Activated T-cell treated with anti-CD3 and anti-CD28 coated beads, Interleukin-2, amount 50 U/mL, for 72 hours (primary cell): ENCODE results near the gene NDUFA6. TPM values are rescaled to one million over a fixed set of nuclear protein-coding genes. Genes with fewer than 3 reads are reported as not detected.

Experiments used
- ATAC-seq, 2 donors: fragments of 150-1000 bp; cut with Tn5 transposase; replicated peaks in 1 of 2; 2 replicates each; pipeline ENCODE4 v1.10.0; 2021; ENCODE audit warnings: moderate library complexity in 2 of 2, mild to moderate bottlenecking in 1 of 2
- DNase-seq, 2 donors: peaks; one replicate each; pipeline ENCODE4 v3.0.0; 2021 to 2022; ENCODE audit warnings: mixed read lengths in 1 of 2
- H3K27ac Mint-ChIP-seq: one replicate; pipeline ENCODE4 v1.8.0; 2022; ENCODE audit warnings: mild to moderate bottlenecking, moderate library complexity, mixed read lengths
- H3K27me3 Mint-ChIP-seq: one replicate; pipeline ENCODE4 v1.8.0; 2022; ENCODE audit warnings: low read depth, mixed read lengths
- H3K36me3 Mint-ChIP-seq, 2 donors: one replicate each; pipeline ENCODE4 v1.8.0; 2022; ENCODE audit warnings: mixed read lengths in 2 of 2, mild to moderate bottlenecking in 1 of 2; ENCODE audit not compliant: insufficient read depth in 2 of 2
- H3K4me1 Mint-ChIP-seq: one replicate; pipeline ENCODE4 v1.8.0; 2022; ENCODE audit warnings: low read depth, mixed read lengths
- H3K4me3 Mint-ChIP-seq, 2 donors: one replicate each; pipeline ENCODE4 v1.8.0; 2022; ENCODE audit warnings: mild to moderate bottlenecking in 2 of 2, mixed read lengths in 2 of 2, moderate library complexity in 2 of 2
- H3K9me3 Mint-ChIP-seq, 2 donors: one replicate each; pipeline ENCODE4 v1.8.0; 2022; ENCODE audit warnings: mixed read lengths in 2 of 2
- total RNA-seq, 2 donors: library from RNA; stranded (reverse); gene quantifications; one replicate each; pipeline ENCODE4 v1.2.3, GENCODE V29; 2022

The NDUFA6 gene
- total RNA-seq, 2 donors from 2014 or later, result 87.8 to 91.7 TPM

GRCh38 chr22:42101199-42101598, 10.6 kb upstream of the NDUFA6 start:
- H3K4me1 Mint-ChIP-seq, result no peaks in the 10 kb centered on the region
- H3K36me3 Mint-ChIP-seq, result peaks cover 15 to 41% of the 10 kb centered on the region in 2 donors
- no peak for DNase-seq
- H3K27me3 Mint-ChIP-seq, result no peaks in the 10 kb centered on the region
- no peak overlapping the region for H3K4me3 Mint-ChIP-seq
- H3K9me3 Mint-ChIP-seq, result peaks cover 14% of the 10 kb centered on the region in 2 donors
- no peak for ATAC-seq
- H3K27ac Mint-ChIP-seq, result no peak overlapping the region

GRCh38 chr22:42091455-42091782, 847 bp upstream of the NDUFA6 start:
- peak overlapping the region; percentile 94 to 99 for H3K4me3 Mint-ChIP-seq
- H3K27ac Mint-ChIP-seq, result peak overlapping the region; percentile 98
- peaks cover 26% of the 10 kb centered on the region for H3K4me1 Mint-ChIP-seq
- no peaks in the 10 kb centered on the region for H3K9me3 Mint-ChIP-seq
- peaks cover 9 to 21% of the 10 kb centered on the region in 2 donors for H3K36me3 Mint-ChIP-seq
- ATAC-seq (no peak), DNase-seq (no peak)
- no peaks in the 10 kb centered on the region for H3K27me3 Mint-ChIP-seq

GRCh38 chr22:42086051-42086450, 4.5 kb downstream of the NDUFA6 start:
- ATAC-seq (no peak), DNase-seq (no peak)
- H3K4me1 Mint-ChIP-seq, result peaks cover 33% of the 10 kb centered on the region
- H3K9me3 Mint-ChIP-seq, result no peaks in the 10 kb centered on the region
- H3K36me3 Mint-ChIP-seq, result peaks cover 18 to 49% of the 10 kb centered on the region in 2 donors
- H3K27me3 Mint-ChIP-seq, result no peaks in the 10 kb centered on the region
- no peak overlapping the region for H3K27ac Mint-ChIP-seq
- H3K4me3 Mint-ChIP-seq, result no peak overlapping the region

GRCh38 chr22:42084874-42085273, 5.7 kb downstream of the NDUFA6 start:
- Mint-ChIP-seq H3K36me3 (peaks cover 14 to 43% of the 10 kb centered on the region in 2 donors), H3K27ac (no peak overlapping the region), H3K27me3 (no peaks in the 10 kb centered on the region), H3K9me3 (no peaks in the 10 kb centered on the region), H3K4me1 (peaks cover 36% of the 10 kb centered on the region), H3K4me3 (no peak overlapping the region)
- DNase-seq, result no peak
- ATAC-seq, result no peak

- ATAC-seq (no peak), DNase-seq (no peak)
- peaks cover 31% of the 10 kb centered on the region for H3K4me1 Mint-ChIP-seq
- H3K27me3 Mint-ChIP-seq, result no peaks in the 10 kb centered on the region
- H3K36me3 Mint-ChIP-seq, result peaks cover 10 to 33% of the 10 kb centered on the region in 2 donors
- no peak overlapping the region for H3K27ac Mint-ChIP-seq
- H3K4me3 Mint-ChIP-seq, result no peak overlapping the region
- H3K9me3 Mint-ChIP-seq, result no peaks in the 10 kb centered on the region
Observed at GRCh38 chr22:42083119-42083518, 7.5 kb downstream of the NDUFA6 start.

- no peaks in the 10 kb centered on the region for H3K9me3 Mint-ChIP-seq
- H3K27me3 Mint-ChIP-seq, result no peaks in the 10 kb centered on the region
- H3K27ac Mint-ChIP-seq, result peak overlapping the region; percentile 88
- peaks cover 6 to 20% of the 10 kb centered on the region in 2 donors for H3K36me3 Mint-ChIP-seq
- peak overlapping the region; percentile 97 to 99 for H3K4me3 Mint-ChIP-seq
- ATAC-seq (no peak), DNase-seq (peak in 1 of 2 donors; percentile 25)
- peaks cover 36% of the 10 kb centered on the region for H3K4me1 Mint-ChIP-seq
Observed at GRCh38 chr22:42080287-42080686, 10.3 kb downstream of the NDUFA6 start.

- peak; percentile 89 for ATAC-seq
- peaks cover 5 to 18% of the 10 kb centered on the region in 2 donors for H3K36me3 Mint-ChIP-seq
- no peaks in the 10 kb centered on the region for H3K27me3 Mint-ChIP-seq
Observed at GRCh38 chr22:42079319-42080251, 11.0 kb downstream of the NDUFA6 start, which contains the start of gene SMDT1. TSS of gene SMDT1 (plus strand) at chr22:42079700. CDS start at chr22:42079769, 69 bp downstream.

GRCh38 chr22:42078469-42079318, 11.9 kb downstream of the NDUFA6 start:
- Mint-ChIP-seq H3K36me3 (peaks cover 4 to 9% of the 10 kb centered on the region in 2 donors), H3K27ac (peak overlapping the region; percentile 93), H3K4me3 (peak overlapping the region; percentile 97 to 99), H3K27me3 (no peaks in the 10 kb centered on the region), H3K4me1 (peaks cover 44% of the 10 kb centered on the region), H3K9me3 (no peaks in the 10 kb centered on the region)
- no peak for ATAC-seq
- no peak for DNase-seq

More at GRCh38 chr22:42079319-42080251, 11.0 kb downstream of the NDUFA6 start, which contains the start of gene SMDT1:
- Mint-ChIP-seq H3K4me1 (peaks cover 42% of the 10 kb centered on the region), H3K4me3 (peak within 1 kb of the TSS; percentile 97 to 99), H3K27ac (peak within 1 kb of the TSS; percentile 93), H3K9me3 (no peaks in the 10 kb centered on the region)
- DNase-seq, result peak; percentile 99

- ATAC-seq (no peak), DNase-seq (no peak)
- no peak overlapping the region for H3K27ac Mint-ChIP-seq
- H3K4me1 Mint-ChIP-seq, result peaks cover 52% of the 10 kb centered on the region
- H3K9me3 Mint-ChIP-seq, result no peaks in the 10 kb centered on the region
- peaks cover 3 to 7% of the 10 kb centered on the region in 2 donors for H3K36me3 Mint-ChIP-seq
- no peaks in the 10 kb centered on the region for H3K27me3 Mint-ChIP-seq
- H3K4me3 Mint-ChIP-seq, result no peak overlapping the region
Observed at GRCh38 chr22:42077486-42078125, 13.0 kb downstream of the NDUFA6 start.

GRCh38 chr22:42076764-42077485, 13.6 kb downstream of the NDUFA6 start:
- Mint-ChIP-seq H3K27ac (peak overlapping the region; percentile 68), H3K4me3 (no peak overlapping the region), H3K36me3 (peaks cover 2 to 3% of the 10 kb centered on the region in 2 donors), H3K9me3 (no peaks in the 10 kb centered on the region), H3K27me3 (no peaks in the 10 kb centered on the region), H3K4me1 (peaks cover 47% of the 10 kb centered on the region)
- DNase-seq, result no peak
- ATAC-seq, result no peak

GRCh38 chr22:42074846-42075676, 15.5 kb downstream of the NDUFA6 start:
- Mint-ChIP-seq H3K27me3 (no peaks in the 10 kb centered on the region), H3K9me3 (no peaks in the 10 kb centered on the region), H3K4me3 (peak overlapping the region; percentile 71), H3K4me1 (peaks cover 45% of the 10 kb centered on the region), H3K36me3 (peaks cover 0 to 1% of the 10 kb centered on the region in 2 donors), H3K27ac (peak overlapping the region; percentile 13)
- DNase-seq (no peak), ATAC-seq (no peak)
